Tibial nerve (tissue), 4 donors: ENCODE results near the gene TNFRSF12A. TPM values are rescaled to one million over a fixed set of nuclear protein-coding genes. Genes with fewer than 3 reads are reported as not detected.

Source experiments
- DNase-seq, 2 donors: peaks; one replicate each; pipeline ENCODE4 v3.0.0-alpha.2; 2019; ENCODE audit warnings: low spot score in 2 of 2
- H3K27ac ChIP-seq, 4 donors: fragments of 200-600 bp; sonication (generic) in 3 of 4; one replicate each; pipeline ENCODE4 v1.5.1; 2017 to 2019; ENCODE audit warnings: mild to moderate bottlenecking in 1 of 4
- H3K27me3 ChIP-seq, 2 donors: fragments of 200-600 bp; sonication (generic) in 1 of 2; one replicate each; pipeline versions ENCODE4 v1.5.1 to v1.6.0; 2017 to 2019
- H3K36me3 ChIP-seq, 3 donors: fragments of 200-600 bp; sonication (generic); one replicate each; pipeline ENCODE4 v1.5.1; 2018 to 2019
- H3K4me1 ChIP-seq, 4 donors: fragments of 200-600 bp; sonication (generic) in 3 of 4; one replicate each; pipeline ENCODE4 v1.5.1; 2017 to 2019
- H3K4me3 ChIP-seq, 4 donors: fragments of 200-600 bp; sonication (generic) in 3 of 4; one replicate each; pipeline ENCODE4 v1.5.1; 2017 to 2019; ENCODE audit warnings: mild to moderate bottlenecking in 1 of 4, moderate library complexity in 1 of 4
- H3K9me3 ChIP-seq, 4 donors: fragments of 200-600 bp; sonication (generic) in 3 of 4; one replicate each; pipeline ENCODE4 v1.5.1; 2017 to 2019
- EP300 ChIP-seq, 2 donors: sonication (generic); formaldehyde crosslinking; IDR thresholded peaks; one replicate each; pipeline ENCODE4 v1.6.1; 2017; ENCODE audit warnings: antibody characterized with exemption in 2 of 2, mild to moderate bottlenecking in 1 of 2
- POLR2A ChIP-seq, 2 donors: fragments of 450-650 bp; IDR thresholded peaks; one replicate each; pipeline ENCODE4 v1.6.1; 2017; ENCODE audit warnings: antibody characterized with exemption in 2 of 2, mild to moderate bottlenecking in 2 of 2, moderate library complexity in 2 of 2
- WGBS, 2 donors: methylation state at CpG; one replicate each; pipeline ENCODE4 v1.1.5; 2018; 5-methylcytosine and 5-hydroxymethylcytosine counted together
- total RNA-seq, 4 donors: library from RNA; depleted of rRNA; stranded (reverse); fragments of >200 nt; gene quantifications; one replicate each; pipeline ENCODE4 v1.1.0, GENCODE V29; 2016
- TF ChIP-seq, protein P1 (sequence below), 5 experiments: fragments of 200-600 bp in 3 of 5; fragments of 450-650 bp in 2 of 5; sonication (generic) in 3 of 5; IDR thresholded peaks; one replicate each; pipeline ENCODE4 v1.5.1; 2016 to 2019; ENCODE audit warnings: antibody characterized with exemption in 5 of 5, mild to moderate bottlenecking in 3 of 5, moderate library complexity in 2 of 5

Gene TNFRSF12A
- total RNA-seq, 4 donors from 2014 or later = 2.4 to 47.4 (median 11.5) TPM

DNA sequence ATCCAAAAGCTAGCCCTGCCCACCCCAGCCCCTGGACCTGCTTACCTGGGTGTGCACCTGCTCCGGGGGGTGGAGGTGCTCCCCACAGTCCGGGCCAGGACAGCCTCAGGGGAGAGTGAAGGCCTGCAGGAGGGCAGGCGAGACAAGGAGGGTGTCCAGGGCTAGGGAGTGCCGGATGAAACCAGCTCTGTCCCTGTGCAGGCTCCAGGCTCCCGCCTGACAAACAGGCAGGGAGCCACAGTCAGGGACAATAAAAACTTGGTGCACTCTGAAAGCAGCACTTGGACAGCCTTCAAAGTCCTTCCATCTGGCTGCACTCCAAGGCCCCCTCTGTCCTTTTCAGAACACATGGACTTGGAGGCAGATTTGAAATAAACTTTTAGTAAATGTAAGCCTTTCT is 47.1 kb upstream of the TNFRSF12A start:
- Histone ChIP-seq H3K9me3 (no peaks in the 10 kb centered on the region), H3K27ac (no peak overlapping the region), H3K4me1 (peaks cover 0 to 35% (median 11%) of the 10 kb centered on the region in 4 donors), H3K36me3 (peaks cover 0 to 28% (median 0%) of the 10 kb centered on the region in 3 donors), H3K4me3 (no peak overlapping the region), H3K27me3 (peaks cover 0 to 15% of the 10 kb centered on the region in 2 donors)
- no peak for DNase-seq
- 68 to 71% methylated on average over 5 of the region's 5 CpGs for WGBS, 2 donors
- TF ChIP-seq, protein P1, sequence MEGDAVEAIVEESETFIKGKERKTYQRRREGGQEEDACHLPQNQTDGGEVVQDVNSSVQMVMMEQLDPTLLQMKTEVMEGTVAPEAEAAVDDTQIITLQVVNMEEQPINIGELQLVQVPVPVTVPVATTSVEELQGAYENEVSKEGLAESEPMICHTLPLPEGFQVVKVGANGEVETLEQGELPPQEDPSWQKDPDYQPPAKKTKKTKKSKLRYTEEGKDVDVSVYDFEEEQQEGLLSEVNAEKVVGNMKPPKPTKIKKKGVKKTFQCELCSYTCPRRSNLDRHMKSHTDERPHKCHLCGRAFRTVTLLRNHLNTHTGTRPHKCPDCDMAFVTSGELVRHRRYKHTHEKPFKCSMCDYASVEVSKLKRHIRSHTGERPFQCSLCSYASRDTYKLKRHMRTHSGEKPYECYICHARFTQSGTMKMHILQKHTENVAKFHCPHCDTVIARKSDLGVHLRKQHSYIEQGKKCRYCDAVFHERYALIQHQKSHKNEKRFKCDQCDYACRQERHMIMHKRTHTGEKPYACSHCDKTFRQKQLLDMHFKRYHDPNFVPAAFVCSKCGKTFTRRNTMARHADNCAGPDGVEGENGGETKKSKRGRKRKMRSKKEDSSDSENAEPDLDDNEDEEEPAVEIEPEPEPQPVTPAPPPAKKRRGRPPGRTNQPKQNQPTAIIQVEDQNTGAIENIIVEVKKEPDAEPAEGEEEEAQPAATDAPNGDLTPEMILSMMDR (IDR thresholded peaks at IDR 0.05) = no peak
- no peak for TF ChIP-seq EP300 (IDR thresholded peaks at IDR 0.05)
- no peak for TF ChIP-seq POLR2A (IDR thresholded peaks at IDR 0.05)

DNA sequence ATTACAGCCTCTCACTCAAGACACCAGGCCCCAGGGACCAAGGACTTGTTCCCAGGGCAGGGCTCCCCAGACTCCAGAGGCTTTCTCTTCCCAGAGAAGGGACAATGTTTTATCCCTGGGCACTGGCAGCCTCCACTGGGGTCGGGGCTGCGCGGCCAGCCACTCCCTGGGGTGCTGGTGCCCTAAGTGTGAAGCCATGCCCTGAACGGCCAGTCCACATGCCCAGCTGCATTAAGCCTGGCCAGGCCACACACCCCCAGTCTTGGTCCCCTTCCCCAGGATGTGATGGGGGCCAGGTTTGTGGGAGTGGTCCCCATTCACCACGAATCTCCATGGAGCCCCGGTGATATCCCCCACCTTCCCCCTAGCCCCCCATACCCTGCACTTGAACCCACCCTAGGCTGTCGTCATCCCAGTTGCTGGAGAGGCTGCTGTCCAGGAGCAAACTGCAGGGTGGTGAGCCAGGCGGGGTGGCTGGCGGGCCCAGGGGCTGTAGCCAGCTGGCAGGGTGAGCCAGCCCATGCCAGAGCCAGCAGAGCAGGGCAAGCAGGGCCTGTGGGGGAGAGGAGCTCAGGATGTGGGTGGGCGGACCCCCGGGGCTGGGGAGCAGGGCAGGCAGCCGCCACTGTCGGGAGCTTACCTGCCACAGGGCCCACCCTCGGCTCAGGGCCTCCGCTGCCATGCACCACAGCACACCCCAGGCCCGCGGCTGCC is 46.4 kb upstream of the TNFRSF12A start:
- DNase-seq = no peak
- Histone ChIP-seq H3K27me3 (peaks cover 0 to 14% of the 10 kb centered on the region in 2 donors), H3K36me3 (peaks cover 0 to 28% (median 0%) of the 10 kb centered on the region in 3 donors), H3K27ac (no peak overlapping the region), H3K4me3 (no peak overlapping the region), H3K9me3 (no peaks in the 10 kb centered on the region), H3K4me1 (peaks cover 0 to 28% (median 7%) of the 10 kb centered on the region in 4 donors)
- TF ChIP-seq, protein P1 (IDR thresholded peaks at IDR 0.05) = no peak
- TF ChIP-seq EP300 (IDR thresholded peaks at IDR 0.05) (no peak), POLR2A (IDR thresholded peaks at IDR 0.05) (no peak)
- 79 to 95% methylated on average over 8 to 9 of the region's 17 CpGs for WGBS, 2 donors

DNA sequence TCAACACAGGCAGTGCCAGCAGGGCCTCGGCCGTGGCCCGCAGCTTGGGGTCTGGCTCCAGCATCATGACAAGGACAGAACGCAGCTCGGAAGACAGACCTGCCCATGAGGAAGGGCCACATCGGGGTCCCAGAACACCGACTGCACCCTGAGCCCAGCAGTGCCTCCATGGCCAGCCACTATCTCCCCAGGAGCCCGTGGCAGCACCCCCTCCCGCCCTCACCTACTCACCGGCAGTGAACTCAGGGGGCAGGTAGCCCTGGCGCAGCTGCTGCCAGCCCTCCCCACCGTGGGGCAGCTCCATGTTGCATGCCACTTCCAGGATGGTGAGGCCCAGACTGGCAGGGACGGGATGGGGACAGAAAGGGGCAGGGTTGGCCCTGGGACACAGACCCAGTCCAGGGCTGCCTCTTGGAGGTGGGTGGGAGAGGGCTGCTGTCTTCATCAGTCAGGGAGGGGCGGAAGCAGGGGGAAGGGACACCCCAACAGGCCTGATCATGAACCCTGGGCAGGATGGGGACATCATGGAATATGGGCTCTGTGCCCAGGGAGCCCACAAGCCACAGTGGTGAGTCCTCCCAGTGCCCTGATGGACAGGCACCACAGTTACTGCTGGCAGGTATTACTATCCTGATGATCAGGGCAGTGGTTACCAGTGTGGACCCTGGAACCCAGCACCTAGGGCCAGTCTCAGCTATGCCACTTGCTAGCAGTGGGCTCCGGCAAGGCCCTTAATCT is 45.7 kb upstream of the TNFRSF12A start:
- H3K27me3 ChIP-seq = peaks cover 0 to 21% of the 10 kb centered on the region in 2 donors
- no peak overlapping the region for H3K27ac ChIP-seq
- TF ChIP-seq POLR2A (IDR thresholded peaks at IDR 0.05) = no peak
- no peak for TF ChIP-seq EP300 (IDR thresholded peaks at IDR 0.05)
- TF ChIP-seq, protein P1 (IDR thresholded peaks at IDR 0.05) = no peak
- WGBS, 2 donors = 88 to 90% methylated on average over 9 to 11 of the region's 15 CpGs
- DNase-seq = no peak
- peaks cover 0 to 28% (median 0%) of the 10 kb centered on the region in 3 donors for H3K36me3 ChIP-seq
- peaks cover 0 to 27% (median 8%) of the 10 kb centered on the region in 4 donors for H3K4me1 ChIP-seq
- H3K4me3 ChIP-seq = no peak overlapping the region
- no peaks in the 10 kb centered on the region for H3K9me3 ChIP-seq

DNA sequence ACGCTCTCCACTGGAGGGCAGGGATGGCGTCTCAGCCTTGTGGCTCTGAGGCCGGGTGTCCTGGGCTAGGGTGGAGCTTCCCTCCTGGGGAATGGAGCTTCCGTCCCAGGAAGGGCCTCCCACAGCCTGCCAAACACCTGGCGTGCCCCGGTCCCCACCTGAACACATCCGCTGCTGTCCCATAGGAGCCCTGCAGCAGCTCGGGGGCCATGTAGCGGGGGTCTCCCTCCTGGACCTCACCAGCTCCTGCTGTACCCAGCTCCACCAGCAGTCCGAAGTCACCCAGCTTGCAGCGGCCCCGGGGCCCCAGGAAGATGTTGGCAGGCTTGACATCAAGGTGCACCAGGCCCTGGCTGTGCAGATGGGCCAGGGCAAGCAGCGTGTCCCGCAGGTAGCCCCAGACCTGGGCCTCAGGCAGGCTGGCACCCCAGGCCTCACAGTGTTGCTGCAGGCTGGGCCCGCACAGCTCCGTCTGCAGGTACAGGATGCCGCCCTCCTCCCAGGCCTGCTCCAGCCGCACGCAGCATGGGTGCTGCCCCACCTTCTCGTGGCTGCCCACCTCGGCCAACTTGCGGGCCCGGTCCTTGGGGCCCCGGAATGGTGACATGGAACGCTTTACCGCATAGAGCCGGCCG is 44.9 kb upstream of the TNFRSF12A start:
- 92 to 94% methylated on average over 16 to 27 of the region's 28 CpGs for WGBS, 2 donors
- Histone ChIP-seq H3K4me1 (peaks cover 0 to 27% (median 9%) of the 10 kb centered on the region in 4 donors), H3K36me3 (peaks cover 0 to 28% (median 0%) of the 10 kb centered on the region in 3 donors), H3K27ac (no peak overlapping the region), H3K9me3 (no peaks in the 10 kb centered on the region), H3K4me3 (no peak overlapping the region), H3K27me3 (peaks cover 0 to 25% of the 10 kb centered on the region in 2 donors)
- TF ChIP-seq, protein P1 (IDR thresholded peaks at IDR 0.05) = no peak
- TF ChIP-seq EP300 (IDR thresholded peaks at IDR 0.05) (no peak), POLR2A (IDR thresholded peaks at IDR 0.05) (no peak)
- no peak for DNase-seq
